COLO668 (cell line): ENCODE data around the gene SPHK1.

ENCODE experiments used
- DNase-seq: peaks from one replicate; lab custom pipeline; 2025; ENCODE audit not compliant: unreplicated experiment; lab: John Stamatoyannopoulos, UW

The SPHK1 gene

DNA sequence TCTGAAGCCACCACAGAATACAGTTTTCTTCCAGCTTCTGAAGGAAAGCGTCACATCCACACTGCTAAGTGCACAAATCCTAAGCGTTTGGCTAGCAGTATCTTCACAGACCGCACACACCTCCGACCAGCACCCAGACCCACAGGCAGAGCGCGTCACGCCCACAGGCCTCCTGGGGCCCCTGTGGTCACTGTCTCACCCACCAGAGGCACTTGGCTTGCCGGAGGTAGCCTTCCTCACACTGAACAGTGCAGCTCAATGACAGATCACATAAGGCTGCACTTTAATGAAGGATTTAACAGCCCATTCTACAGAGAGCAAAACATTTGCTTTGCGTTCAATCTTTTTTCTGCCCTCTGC lies 21.2 kb downstream of the SPHK1 start:
- no peak for DNase-seq

GRCh38 chr17:76405967-76406647 lies 21.7 kb downstream of the SPHK1 start:
- peak; percentile 86 for DNase-seq

GRCh38 chr17:76407509-76407908 lies 23.1 kb downstream of the SPHK1 start:
- no peak for DNase-seq

DNA sequence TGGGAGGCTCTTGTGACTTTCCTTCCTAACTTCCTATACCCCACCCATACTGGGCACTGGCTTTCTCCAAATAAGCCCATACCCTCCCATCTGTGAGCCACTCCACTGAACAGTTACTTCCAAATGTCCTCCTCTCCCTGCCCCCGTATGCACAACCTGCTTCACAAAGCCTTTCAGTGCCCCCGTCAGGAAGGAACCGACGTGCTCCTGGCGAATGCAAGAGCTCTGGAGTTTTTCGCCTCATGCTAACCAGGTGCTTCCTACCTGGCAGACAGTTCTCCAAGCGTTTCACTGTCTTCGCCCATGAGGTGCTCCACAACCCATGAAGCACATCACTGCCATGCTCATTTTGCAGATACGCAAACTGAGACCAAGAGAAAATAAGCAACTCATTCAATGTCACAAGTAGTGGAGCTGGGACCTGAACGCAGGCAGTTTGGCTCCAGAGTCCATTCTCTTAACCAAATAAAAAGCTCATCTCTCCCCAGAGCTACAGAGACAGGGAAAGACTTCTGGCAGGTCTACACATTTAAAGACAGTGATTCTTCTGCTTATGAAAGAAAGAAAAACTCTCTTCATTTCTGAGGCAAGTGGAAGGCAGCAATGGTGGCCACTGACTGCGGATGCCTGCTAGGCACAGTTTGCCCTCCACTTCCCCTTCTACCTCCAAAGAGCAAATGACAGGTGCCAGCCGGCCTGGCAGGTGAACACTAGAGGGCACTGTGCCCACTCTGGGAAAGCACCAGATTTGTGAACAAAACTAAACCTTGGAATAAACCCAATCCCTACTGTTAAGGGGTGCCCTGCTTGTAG lies 23.8 kb downstream of the SPHK1 start:
- peak; percentile 55 for DNase-seq

DNA sequence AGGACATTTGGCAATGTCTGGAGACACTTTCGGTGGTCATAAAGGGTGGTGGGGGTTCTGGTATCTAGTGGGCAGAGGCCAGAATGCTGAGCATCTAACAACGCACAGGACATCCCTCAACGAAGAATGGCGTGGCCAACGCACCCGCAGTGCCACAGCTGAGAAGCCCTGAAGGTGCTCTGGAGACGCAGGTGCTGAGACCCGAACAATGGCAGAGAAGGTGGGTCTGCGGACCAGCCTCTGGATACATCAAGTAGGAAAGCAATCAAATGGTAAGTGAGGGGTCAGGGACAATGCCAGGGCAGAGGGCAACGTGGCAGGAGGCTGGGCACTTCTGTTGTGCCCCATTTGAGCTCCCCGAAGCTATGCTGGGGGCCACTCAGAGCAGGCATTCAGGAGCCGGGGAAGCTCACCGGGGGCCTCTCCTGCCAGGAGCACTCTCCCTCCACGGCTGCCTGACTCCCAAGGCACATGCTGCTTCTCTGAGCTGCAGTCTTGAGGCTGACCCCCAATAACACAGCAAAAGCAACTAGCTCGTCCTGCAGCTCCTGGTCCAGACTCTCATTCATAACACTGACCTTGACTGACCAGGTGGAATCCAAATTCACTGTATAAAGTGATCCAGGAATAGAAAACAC lies 26.0 kb downstream of the SPHK1 start:
- no peak for DNase-seq

GRCh38 chr17:76411247-76411646 lies 26.8 kb downstream of the SPHK1 start:
- DNase-seq = no peak

DNA sequence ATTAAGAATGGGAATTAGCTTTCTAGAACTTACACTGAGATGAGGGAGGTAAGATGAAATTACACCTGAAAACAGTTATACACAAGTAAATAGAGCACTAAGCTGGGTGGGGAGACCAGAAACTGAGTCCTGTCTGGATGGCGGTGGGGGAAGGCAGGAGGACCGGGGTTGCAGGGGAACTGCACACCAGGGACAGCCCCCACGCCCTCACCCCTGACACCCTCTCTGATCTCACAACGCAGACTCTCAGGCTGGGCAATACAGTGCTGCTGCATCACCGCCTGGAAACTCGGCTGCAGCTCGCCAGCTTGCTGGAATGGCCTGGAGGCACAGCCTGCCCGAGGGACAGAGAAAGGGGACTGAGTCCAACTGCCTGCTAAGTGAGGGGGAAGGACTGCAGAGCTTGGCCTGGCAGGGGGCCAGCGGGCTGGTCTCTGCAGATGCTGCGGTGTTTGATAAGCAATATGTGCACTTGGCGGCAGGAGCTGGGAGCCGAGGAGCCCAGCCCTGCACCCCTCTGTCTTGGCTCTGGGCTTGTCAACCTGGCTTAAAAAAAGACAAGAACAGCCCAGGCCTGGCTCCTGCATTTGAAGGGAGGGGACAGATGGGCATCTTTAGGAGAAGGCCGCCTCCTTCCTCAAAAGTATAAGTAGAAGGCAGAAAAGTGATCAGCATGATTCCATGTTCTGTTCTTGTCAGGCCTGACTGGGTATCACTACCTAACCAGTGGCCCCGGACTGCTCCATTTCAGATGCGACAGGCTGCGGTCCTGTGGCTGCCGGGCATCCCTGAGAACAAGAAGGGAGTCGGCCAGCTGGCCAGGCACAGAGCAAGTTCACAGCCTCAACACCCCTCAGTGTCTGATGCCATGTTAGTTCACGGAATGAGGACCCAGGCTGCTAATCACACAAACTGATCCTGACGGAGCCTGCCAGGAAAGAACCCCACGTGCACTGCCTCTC lies 30.2 kb downstream of the SPHK1 start:
- peak; percentile 23 for DNase-seq

GRCh38 chr17:76415786-76416185 lies 31.4 kb downstream of the SPHK1 start:
- no peak for DNase-seq

- no peak for DNase-seq
These were observed 32.0 kb downstream of the SPHK1 start for GRCh38 chr17:76416457-76416856.

DNA sequence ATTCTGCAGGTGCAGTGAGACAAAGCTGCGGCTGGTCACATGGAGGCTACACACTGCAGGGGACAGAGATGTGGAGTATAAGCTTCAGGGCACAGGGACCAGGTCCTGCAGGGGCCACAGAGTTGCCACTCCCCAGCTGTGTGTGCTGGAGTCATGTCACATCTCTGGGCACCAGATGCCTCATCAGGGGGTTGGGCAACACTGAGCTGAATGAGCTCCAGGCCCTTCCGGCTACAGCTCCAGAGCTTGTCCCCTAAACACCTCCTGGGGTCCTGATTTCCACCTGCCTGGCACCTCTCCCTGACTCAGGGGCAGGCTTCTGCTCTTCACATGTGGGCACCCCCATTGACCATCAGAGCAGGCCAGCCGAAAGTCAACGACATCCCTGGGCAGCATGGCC lies 32.5 kb downstream of the SPHK1 start:
- no peak for DNase-seq

DNA sequence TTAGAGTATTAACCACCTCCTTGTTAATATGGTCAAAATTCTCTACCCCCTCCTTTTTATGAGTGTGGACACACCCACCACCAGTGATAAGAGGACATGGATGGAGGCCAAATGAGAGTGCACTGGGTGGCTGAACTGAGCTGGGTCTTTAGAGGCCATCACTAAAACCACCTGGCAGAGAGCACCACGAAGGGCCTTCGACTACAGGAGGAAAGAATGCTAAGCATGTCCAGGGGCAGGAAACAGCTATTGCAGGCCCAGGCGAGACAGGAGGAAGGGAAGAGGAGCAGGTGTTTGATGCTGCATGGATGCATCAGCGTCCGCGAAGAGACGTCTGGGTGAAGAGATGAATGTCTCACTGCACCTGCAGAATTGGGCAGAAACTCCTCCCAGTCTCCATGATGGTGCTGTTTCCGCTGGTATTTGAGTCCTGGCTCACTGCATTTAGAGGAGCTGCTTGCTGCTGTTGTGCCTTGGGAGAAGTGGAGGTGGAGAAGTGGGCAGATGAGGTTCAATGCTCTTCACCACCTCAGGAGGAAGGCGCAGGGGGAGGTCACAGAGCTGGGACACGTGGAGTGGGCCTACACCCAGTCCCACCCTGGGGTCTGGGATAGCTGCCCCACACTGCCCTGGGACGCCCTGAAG lies 33.2 kb downstream of the SPHK1 start:
- peak; percentile 32 for DNase-seq

- DNase-seq = no peak
These were observed 35.3 kb downstream of the SPHK1 start for GRCh38 chr17:76419576-76420260.

DNA sequence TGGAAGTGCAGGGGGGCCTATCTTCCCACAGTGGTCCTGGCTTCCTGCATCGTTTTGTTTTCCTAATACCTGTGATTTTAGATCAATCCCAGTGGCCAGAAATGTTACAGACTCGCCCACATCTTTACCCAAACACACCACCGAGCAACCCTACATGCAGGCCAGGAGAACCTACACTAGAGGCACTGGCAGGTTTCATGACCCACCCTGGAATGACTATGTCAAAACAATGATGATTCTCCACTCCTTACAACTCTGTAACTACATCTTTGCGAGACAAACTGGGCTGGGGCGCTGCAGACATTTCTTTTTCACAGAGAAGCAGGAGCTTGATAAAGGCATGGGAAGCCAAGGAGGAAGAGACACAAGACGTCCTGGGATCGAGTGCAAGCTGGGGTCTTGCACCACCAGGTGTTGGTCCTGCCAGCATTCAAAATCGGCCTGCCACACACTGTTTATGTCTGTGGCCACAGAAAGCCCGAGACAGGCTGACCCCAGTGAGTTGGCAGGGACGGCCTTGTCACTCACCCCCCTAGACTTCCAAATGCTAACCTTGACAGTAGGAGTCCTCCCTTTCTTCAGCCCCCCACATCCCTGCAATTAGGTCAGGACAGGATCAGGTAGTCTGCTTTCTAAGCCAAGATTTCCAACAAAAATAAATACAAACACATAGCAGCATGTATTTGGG lies 36.1 kb downstream of the SPHK1 start:
- DNase-seq = no peak

- DNase-seq = no peak
These were observed 36.6 kb downstream of the SPHK1 start for GRCh38 chr17:76421044-76421407.

DNA sequence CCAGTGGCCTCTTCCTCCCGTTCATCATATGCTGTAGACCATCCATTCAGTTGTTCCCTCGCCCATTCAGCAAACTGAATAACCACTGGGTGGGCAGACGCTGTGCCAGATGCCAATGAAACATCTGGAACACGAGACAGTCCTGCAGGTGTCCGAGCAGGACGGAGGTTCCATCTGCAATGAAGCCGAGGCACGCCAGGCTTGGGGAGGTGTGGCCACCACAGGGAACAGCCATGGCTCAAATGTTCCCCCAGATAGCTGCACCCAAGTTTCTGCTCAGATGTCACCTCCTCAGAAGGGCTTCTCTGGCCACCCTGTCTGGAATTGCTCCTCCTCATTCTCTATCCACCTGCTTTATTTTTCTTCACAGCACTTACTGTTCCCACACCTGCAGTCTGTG lies 38.0 kb downstream of the SPHK1 start:
- no peak for DNase-seq

GRCh38 chr17:76422860-76423259 lies 38.5 kb downstream of the SPHK1 start:
- DNase-seq = no peak

- no peak for DNase-seq
These were observed 42.4 kb downstream of the SPHK1 start for GRCh38 chr17:76426853-76427252.

- no peak for DNase-seq
These were observed 43.3 kb downstream of the SPHK1 start for GRCh38 chr17:76427501-76428231.

DNA sequence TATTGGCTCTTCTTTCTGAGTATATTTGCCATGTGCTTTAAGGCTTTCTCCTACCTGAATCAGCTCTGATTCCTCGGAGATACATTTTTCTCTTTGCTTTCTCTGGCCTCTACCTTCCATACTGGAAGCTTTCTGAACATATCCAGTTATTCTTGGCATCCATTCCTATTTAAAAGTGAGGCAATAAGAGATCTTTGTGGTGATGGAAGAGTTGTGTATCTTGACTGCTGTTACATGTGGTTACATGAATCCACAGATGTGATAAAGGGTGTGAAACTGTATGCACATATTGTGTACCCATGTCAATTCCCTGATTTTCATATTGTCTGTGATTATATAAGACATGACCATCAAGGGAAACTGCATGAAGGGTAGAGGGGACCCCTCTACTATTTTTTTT lies 44.1 kb downstream of the SPHK1 start:
- DNase-seq = no peak
